HG03025 (cell line): ENCODE data around the gene FIGN.

Experiments
- ATAC-seq: cut with Tn5 transposase; IDR thresholded peaks from one replicate; pipeline ENCODE4 v1.9.1; 2021; ENCODE audit warnings: mild to moderate bottlenecking, moderate library complexity; ENCODE audit not compliant: unreplicated experiment, low FRiP score

Gene FIGN

GRCh38 chr2:163667064-163667887 lies 68.5 kb downstream of the FIGN start:
- ATAC-seq = no peak

GRCh38 chr2:163665817-163666216 lies 70.0 kb downstream of the FIGN start:
- ATAC-seq = no peak

- ATAC-seq = no peak
Measured at GRCh38 chr2:163665051-163665450, 70.8 kb downstream of the FIGN start.

- ATAC-seq = no peak
Measured at GRCh38 chr2:163664610-163665009, 71.2 kb downstream of the FIGN start.

GRCh38 chr2:163662141-163662780 lies 73.5 kb downstream of the FIGN start:
- no peak for ATAC-seq

- no peak for ATAC-seq
Measured at GRCh38 chr2:163659224-163659623, 76.6 kb downstream of the FIGN start.

- ATAC-seq = no peak
Measured at GRCh38 chr2:163658556-163658955, 77.3 kb downstream of the FIGN start.

- ATAC-seq = no peak
Measured at GRCh38 chr2:163657281-163657656, 78.5 kb downstream of the FIGN start.

GRCh38 chr2:163656622-163657280 lies 79.1 kb downstream of the FIGN start:
- no peak for ATAC-seq

GRCh38 chr2:163655667-163656066 lies 80.1 kb downstream of the FIGN start:
- no peak for ATAC-seq

- ATAC-seq = no peak
Measured at GRCh38 chr2:163652751-163653150, 83.1 kb downstream of the FIGN start.

- no peak for ATAC-seq
Measured at GRCh38 chr2:163649080-163649479, 86.7 kb downstream of the FIGN start.

- no peak for ATAC-seq
Measured at GRCh38 chr2:163647300-163647699, 88.5 kb downstream of the FIGN start.

- ATAC-seq = no peak
Measured at GRCh38 chr2:163646687-163647086, 89.1 kb downstream of the FIGN start.

GRCh38 chr2:163644238-163644637 lies 91.6 kb downstream of the FIGN start:
- no peak for ATAC-seq

GRCh38 chr2:163641986-163642385 lies 93.8 kb downstream of the FIGN start:
- no peak for ATAC-seq

- no peak for ATAC-seq
Measured at GRCh38 chr2:163640542-163641193, 95.1 kb downstream of the FIGN start.

GRCh38 chr2:163637871-163638270 lies 97.9 kb downstream of the FIGN start:
- no peak for ATAC-seq

- ATAC-seq = no peak
Measured at GRCh38 chr2:163633291-163633690, 102.5 kb downstream of the FIGN start.

GRCh38 chr2:163630836-163631235 lies 105.0 kb downstream of the FIGN start:
- ATAC-seq = no peak

- no peak for ATAC-seq
Measured at GRCh38 chr2:163626639-163627109, 109.1 kb downstream of the FIGN start.
